Stomach (tissue), 9 donors: ENCODE measurements around the gene ACOT7. TPM values are rescaled to one million over a fixed set of nuclear protein-coding genes. Genes with fewer than 3 reads are reported as not detected.

Source experiments
- DNase-seq, 2 donors: peaks; one replicate each; pipeline versions ENCODE4 v3.0.0 to v3.0.0-alpha.2; 2013 to 2019
- H3K27ac ChIP-seq, 5 donors: fragments of 200-600 bp in 4 of 5; sonication (generic) in 4 of 5; one replicate each; pipeline ENCODE4 v1.5.1; 2013 to 2019; ENCODE audit warnings: mild to moderate bottlenecking in 1 of 5, moderate library complexity in 1 of 5
- H3K27me3 ChIP-seq, 3 donors: fragments of 200-600 bp; sonication (generic); one replicate each; pipeline ENCODE4 v1.5.1; 2017 to 2019; ENCODE audit warnings: mixed run types in 1 of 3
- H3K36me3 ChIP-seq, 4 donors: fragments of 200-600 bp; sonication (generic); 1 replicate in 3 of 4; 2 replicates in 1 of 4; pipeline ENCODE4 v1.5.1; 2016 to 2019
- H3K4me1 ChIP-seq, 4 donors: fragments of 200-600 bp; sonication (generic); one replicate each; pipeline ENCODE4 v1.5.1; 2016 to 2019
- H3K4me3 ChIP-seq, 4 donors: fragments of 200-600 bp; sonication (generic) in 3 of 4; one replicate each; pipeline ENCODE4 v1.5.1; 2016 to 2019; ENCODE audit warnings: mild to moderate bottlenecking in 1 of 4
- H3K9me3 ChIP-seq, 4 donors: fragments of 200-600 bp; sonication (generic); one replicate each; pipeline ENCODE4 v1.5.1; 2016 to 2019
- CTCF ChIP-seq, 7 experiments: fragments of 450-650 bp in 4 of 7; fragments of 200-600 bp in 3 of 7; sonication (generic) in 3 of 7; IDR thresholded peaks; one replicate each; pipeline ENCODE4 v1.5.1; 2016 to 2019; ENCODE audit warnings: antibody characterized with exemption in 7 of 7, control low read depth in 2 of 7, mild to moderate bottlenecking in 1 of 7
- EP300 ChIP-seq: sonication (generic); formaldehyde crosslinking; IDR thresholded peaks from one replicate; pipeline ENCODE4 v1.6.1; 2017; ENCODE audit warnings: antibody characterized with exemption
- POLR2A ChIP-seq, 4 donors: fragments of 450-650 bp; IDR thresholded peaks; one replicate each; pipeline ENCODE4 v1.6.1; 2016; ENCODE audit warnings: antibody characterized with exemption in 4 of 4, control low read depth in 2 of 4, mild to moderate bottlenecking in 1 of 4, moderate library complexity in 1 of 4
- POLR2AphosphoS5 ChIP-seq, 3 donors: sonication (generic); formaldehyde crosslinking; IDR thresholded peaks; one replicate each; pipeline ENCODE4 v1.6.1; 2016; ENCODE audit warnings: antibody characterized with exemption in 3 of 3
- WGBS, 5 donors: extraction: QIAGEN DNeasy Blood & Tissue Kit in 3 of 5; methylation state at CpG; one replicate each; pipeline versions ENCODE4 v1.1.5 to v1.1.7; 2013 to 2018; 5-methylcytosine and 5-hydroxymethylcytosine counted together
- intact Hi-C: fragments of 100-400 bp; cut with DNase I; formaldehyde crosslinking; loops from one replicate; pipeline ENCODE4 v1.15.1; 2023; ENCODE audit warnings: low total_unique reads
- polyA plus RNA-seq, 3 donors: library from polyadenylated mRNA; stranded (reverse); fragments of 200-250 nt; gene quantifications; one replicate each; pipeline ENCODE4 v1.2.3, GENCODE V29; 2013
- small RNA-seq, 4 donors: library from RNA; depleted of rRNA; stranded (forward); fragments of <200 nt; gene quantifications; one replicate each; pipeline ENCODE3, GENCODE V24; 2016
- total RNA-seq, 5 donors: library from RNA; depleted of rRNA; stranded (reverse); fragments of >200 nt; gene quantifications; one replicate each; pipeline versions ENCODE4 v1.1.0 to v1.2.3, GENCODE V29; 2014 to 2016
- donor health status: healthy with polysubstance abuse.
- donor health status: Bipolar disorder and iron deficiency.
- donor health status: healthy.

ACOT7 gene
- total and polyA plus RNA-seq, 8 donors = 9.4 to 69.8 (median 19.4) TPM; not detected in 1

DNA sequence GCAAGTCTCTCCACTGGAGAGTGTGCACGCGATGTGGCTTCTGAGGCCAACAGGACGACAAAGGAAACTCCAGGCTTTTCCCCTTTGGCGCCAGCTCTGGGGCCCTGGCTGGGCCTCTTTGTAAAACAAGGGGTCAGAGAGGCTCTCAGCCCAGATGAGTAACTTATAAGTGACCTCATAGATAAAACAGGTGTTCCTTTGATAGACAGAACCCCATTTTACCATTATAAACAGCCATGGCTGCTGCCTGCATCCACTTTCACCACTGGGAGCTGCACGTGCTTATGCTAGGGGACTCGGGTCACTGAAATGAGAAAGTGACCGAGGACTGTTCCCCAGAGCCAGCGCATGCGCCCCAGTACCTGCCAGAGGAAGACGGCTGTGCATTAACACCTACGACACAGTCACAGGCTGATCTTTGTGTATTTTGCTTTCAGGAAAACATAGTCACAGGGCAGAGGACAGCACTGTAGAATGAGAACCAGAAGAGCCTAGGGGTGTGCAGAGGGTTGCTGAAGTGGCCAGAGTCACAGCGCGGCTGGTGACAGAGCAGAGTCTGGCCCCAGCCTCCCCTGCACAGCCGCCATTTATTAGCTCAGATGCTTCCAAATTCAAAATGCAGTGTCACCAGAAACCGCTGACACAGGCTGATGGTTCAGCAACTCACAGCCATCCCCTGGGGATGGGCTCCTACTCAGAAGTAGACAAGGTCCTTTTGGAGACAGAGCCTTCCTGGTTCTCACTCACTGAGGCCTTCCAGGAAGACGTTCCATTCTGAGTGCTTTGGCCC lies 175.0 kb downstream of the ACOT7 start:
- no peak overlapping the region for H3K27ac ChIP-seq
- no peak overlapping the region for H3K4me3 ChIP-seq
- WGBS, 5 donors = 74 to 86% (median 82%) methylated on average over 16 of the region's 16 CpGs
- H3K9me3 ChIP-seq = no peaks in the 10 kb centered on the region
- H3K27me3 ChIP-seq = no peaks in the 10 kb centered on the region
- intact Hi-C loops = no loop called here
- no peak for DNase-seq
- TF ChIP-seq POLR2AphosphoS5 (IDR thresholded peaks at IDR 0.05) (no peak), POLR2A (IDR thresholded peaks at IDR 0.05) (no peak), CTCF (IDR thresholded peaks at IDR 0.05) (no peak), EP300 (no peak)
- H3K36me3 ChIP-seq = peaks cover 5 to 44% (median 25%) of the 10 kb centered on the region in 4 donors
- peaks cover 0 to 14% (median 0%) of the 10 kb centered on the region in 4 donors for H3K4me1 ChIP-seq

Small RNA genes lying within 50 kb of the gene (small RNA-seq; reads per million reads assigned to genes)
- gene MIR4252 = 0 reads per million in 4 donors

Other genes starting within 250 kb of the ACOT7 start
- under 1 TPM in 4 of 5 donors, not detected in 1; 0.29 to 0.92 (median 0.37) TPM for gene CHD5, start 213.4 kb downstream of the ACOT7 start, total RNA-seq
- gene CHD5, start 213.4 kb downstream of the ACOT7 start, polyA plus RNA-seq = under 1 TPM; 0.06 to 0.83 (median 0.15) TPM
- gene RPL22, start 194.2 kb downstream of the ACOT7 start, total RNA-seq = 100 to 1,000 TPM; 103 to 301 (median 166) TPM
- gene RPL22, start 194.2 kb downstream of the ACOT7 start, polyA plus RNA-seq = 100 to 1,000 TPM; 343 to 718 (median 413) TPM
- gene RNF207, start 187.6 kb downstream of the ACOT7 start, total RNA-seq = 100 to 1,000 TPM in 1 of 5 donors, 10 to 100 TPM in 4; 11.9 to 112 (median 69.4) TPM
- 10 to 100 TPM in 1 of 3 donors, 1 to 10 TPM in 2; 1.5 to 17.5 (median 3.9) TPM for gene RNF207, start 187.6 kb downstream of the ACOT7 start, polyA plus RNA-seq
- gene ICMT, start 157.8 kb downstream of the ACOT7 start, total RNA-seq = 10 to 100 TPM; 16.3 to 67.9 (median 35.2) TPM
- 10 to 100 TPM in 2 of 3 donors, 1 to 10 TPM in 1; 9.9 to 15.9 (median 14.6) TPM for gene ICMT, start 157.8 kb downstream of the ACOT7 start, polyA plus RNA-seq
- not detected for gene HES3, start 149.6 kb downstream of the ACOT7 start, total RNA-seq
- gene HES3, start 149.6 kb downstream of the ACOT7 start, polyA plus RNA-seq = not detected
- 10 to 100 TPM in 1 of 5 donors, 1 to 10 TPM in 4; 1.8 to 63.1 (median 3.6) TPM for gene GPR153, start 132.7 kb downstream of the ACOT7 start, total RNA-seq
- 1 to 10 TPM; 2.2 to 3.1 (median 2.6) TPM for gene GPR153, start 132.7 kb downstream of the ACOT7 start, polyA plus RNA-seq
- gene HES2, start 26.2 kb upstream of the ACOT7 start, total RNA-seq = 100 to 1,000 TPM in 1 of 5 donors, not detected in 4; 231 TPM
- 10 to 100 TPM in 1 of 3 donors, not detected in 2; 18.4 TPM for gene HES2, start 26.2 kb upstream of the ACOT7 start, polyA plus RNA-seq
- 10 to 100 TPM in 1 of 5 donors, 1 to 10 TPM in 2, not detected in 2; 1.8 to 68.4 (median 4.9) TPM for gene ESPN, start 31.0 kb upstream of the ACOT7 start, total RNA-seq
- gene ESPN, start 31.0 kb upstream of the ACOT7 start, polyA plus RNA-seq = 10 to 100 TPM in 1 of 3 donors, 1 to 10 TPM in 2; 1.5 to 18.0 (median 4.7) TPM
- gene TNFRSF25, start 72.4 kb upstream of the ACOT7 start, total RNA-seq = 100 to 1,000 TPM in 1 of 5 donors, 10 to 100 TPM in 2, 1 to 10 TPM in 2; 6.1 to 215 (median 21.4) TPM
- gene TNFRSF25, start 72.4 kb upstream of the ACOT7 start, polyA plus RNA-seq = 10 to 100 TPM in 1 of 3 donors, 1 to 10 TPM in 2; 2.7 to 41.6 (median 2.9) TPM
- 10 to 100 TPM in 2 of 5 donors, 1 to 10 TPM in 3; 4.9 to 58.8 (median 9.8) TPM for gene PLEKHG5, start 97.9 kb upstream of the ACOT7 start, total RNA-seq
- gene PLEKHG5, start 97.9 kb upstream of the ACOT7 start, polyA plus RNA-seq = 1 to 10 TPM; 1.4 to 7.2 (median 1.8) TPM
- gene NOL9, start 160.7 kb upstream of the ACOT7 start, total RNA-seq = 100 to 1,000 TPM in 1 of 5 donors, 10 to 100 TPM in 4; 19.7 to 150 (median 42.0) TPM
- 1 to 10 TPM; 2.7 to 4.0 (median 2.9) TPM for gene NOL9, start 160.7 kb upstream of the ACOT7 start, polyA plus RNA-seq
- gene TAS1R1, start 161.5 kb upstream of the ACOT7 start, total RNA-seq = not detected
- gene TAS1R1, start 161.5 kb upstream of the ACOT7 start, polyA plus RNA-seq = under 1 TPM in 2 of 3 donors, not detected in 1; 0.08 to 0.12 TPM
- 100 to 1,000 TPM in 1 of 5 donors, 10 to 100 TPM in 4; 22.6 to 139 (median 25.7) TPM for gene ZBTB48, start 186.2 kb upstream of the ACOT7 start, total RNA-seq
- gene ZBTB48, start 186.2 kb upstream of the ACOT7 start, polyA plus RNA-seq = 10 to 100 TPM; 34.8 to 64.4 (median 61.3) TPM
- 10 to 100 TPM; 13.0 to 59.8 (median 34.5) TPM for gene KLHL21, start 209.1 kb upstream of the ACOT7 start, total RNA-seq
- gene KLHL21, start 209.1 kb upstream of the ACOT7 start, polyA plus RNA-seq = 10 to 100 TPM in 1 of 3 donors, 1 to 10 TPM in 2; 9.2 to 15.4 (median 9.8) TPM
- 10 to 100 TPM in 2 of 5 donors, 1 to 10 TPM in 3; 2.7 to 16.9 (median 7.5) TPM for gene PHF13, start 220.0 kb upstream of the ACOT7 start, total RNA-seq
- 1 to 10 TPM; 4.5 to 6.7 (median 5.7) TPM for gene PHF13, start 220.0 kb upstream of the ACOT7 start, polyA plus RNA-seq
- 100 to 1,000 TPM in 1 of 5 donors, 10 to 100 TPM in 2, 1 to 10 TPM in 2; 5.8 to 116 (median 10.4) TPM for gene THAP3, start 231.1 kb upstream of the ACOT7 start, total RNA-seq
- gene THAP3, start 231.1 kb upstream of the ACOT7 start, polyA plus RNA-seq = 10 to 100 TPM; 17.9 to 27.6 (median 26.6) TPM